Mesendoderm (in vitro differentiated cells): Measurements from ENCODE around the gene TLX1.

Source experiments
- DNase-seq: peaks from one replicate; pipeline ENCODE4 v3.0.0; 2013
- H2AK5ac ChIP-seq: 2 replicates; pipeline ENCODE4 v1.6.1; 2013; ENCODE audit warnings: low read length, inconsistent platforms
- H2BK120ac ChIP-seq: 2 replicates; pipeline ENCODE4 v1.6.1; 2013; ENCODE audit warnings: low read depth, mild to moderate bottlenecking, low read length, moderate library complexity, mixed read lengths
- H2BK15ac ChIP-seq: replicated peaks from 2 replicates; pipeline ENCODE4 v1.6.1; 2013; ENCODE audit warnings: low read depth, mild to moderate bottlenecking, moderate library complexity
- H2BK5ac ChIP-seq: 2 replicates; pipeline ENCODE4 v1.6.1; 2013; ENCODE audit warnings: low read length, inconsistent platforms
- H3K18ac ChIP-seq: 2 replicates; pipeline ENCODE4 v1.6.1; 2013; ENCODE audit warnings: mild to moderate bottlenecking, low read length, mixed read lengths
- H3K23ac ChIP-seq: one replicate; pipeline ENCODE4 v1.6.1; 2013; ENCODE audit warnings: low read length
- H3K27ac ChIP-seq: 2 replicates; pipeline ENCODE4 v1.5.1; 2013; ENCODE audit warnings: low read depth, mild to moderate bottlenecking, inconsistent platforms, low read length, moderate library complexity
- H3K27me3 ChIP-seq: 2 replicates; pipeline ENCODE4 v1.6.1; 2013; ENCODE audit warnings: low read length, control low read depth, mild to moderate bottlenecking, inconsistent platforms; ENCODE audit not compliant: insufficient read depth, poor library complexity
- H3K36me3 ChIP-seq: 2 replicates; pipeline ENCODE4 v1.6.1; 2013; ENCODE audit warnings: low read length, inconsistent platforms; ENCODE audit not compliant: control insufficient read depth, insufficient read depth
- H3K4ac ChIP-seq: one replicate; pipeline ENCODE4 v1.6.1; 2013; ENCODE audit warnings: low read depth, mild to moderate bottlenecking, low read length, moderate library complexity
- H3K4me1 ChIP-seq: 2 replicates; pipeline ENCODE4 v1.6.1; 2013; ENCODE audit warnings: low read depth, low read length, inconsistent platforms; ENCODE audit not compliant: control insufficient read depth
- H3K4me2 ChIP-seq: 2 replicates; pipeline ENCODE4 v1.6.1; 2013; ENCODE audit warnings: low read length
- H3K4me3 ChIP-seq: 2 replicates; pipeline ENCODE4 v1.5.1; 2013; ENCODE audit warnings: mild to moderate bottlenecking, low read length
- H3K56ac ChIP-seq: one replicate; pipeline ENCODE4 v1.6.1; 2013; ENCODE audit warnings: low read length
- H3K79me1 ChIP-seq: 2 replicates; pipeline ENCODE4 v1.6.1; 2013; ENCODE audit warnings: low read length, inconsistent platforms
- H3K79me2 ChIP-seq: 2 replicates; pipeline ENCODE4 v1.6.1; 2013; ENCODE audit warnings: mild to moderate bottlenecking, low read length; ENCODE audit not compliant: control insufficient read depth, insufficient read depth
- H3K9ac ChIP-seq: 2 replicates; pipeline ENCODE4 v1.6.1; 2013; ENCODE audit warnings: low read length, inconsistent platforms
- H4K5ac ChIP-seq: one replicate; pipeline ENCODE4 v1.6.1; 2013; ENCODE audit warnings: low read length
- H4K8ac ChIP-seq: one replicate; pipeline ENCODE4 v1.6.1; 2013; ENCODE audit warnings: low read depth, mild to moderate bottlenecking, control low read depth, low read length, moderate library complexity
- WGBS: extraction: QIAGEN DNeasy Blood & Tissue Kit; methylation state at CpG from one replicate; pipeline ENCODE4 v1.1.7; 2013; ENCODE audit warnings: low lambda C conversion rate, missing lambda C conversion rate; ENCODE audit not compliant: insufficient coverage; ENCODE audit errors: extremely low coverage; 5-methylcytosine and 5-hydroxymethylcytosine counted together

The TLX1 gene

DNA sequence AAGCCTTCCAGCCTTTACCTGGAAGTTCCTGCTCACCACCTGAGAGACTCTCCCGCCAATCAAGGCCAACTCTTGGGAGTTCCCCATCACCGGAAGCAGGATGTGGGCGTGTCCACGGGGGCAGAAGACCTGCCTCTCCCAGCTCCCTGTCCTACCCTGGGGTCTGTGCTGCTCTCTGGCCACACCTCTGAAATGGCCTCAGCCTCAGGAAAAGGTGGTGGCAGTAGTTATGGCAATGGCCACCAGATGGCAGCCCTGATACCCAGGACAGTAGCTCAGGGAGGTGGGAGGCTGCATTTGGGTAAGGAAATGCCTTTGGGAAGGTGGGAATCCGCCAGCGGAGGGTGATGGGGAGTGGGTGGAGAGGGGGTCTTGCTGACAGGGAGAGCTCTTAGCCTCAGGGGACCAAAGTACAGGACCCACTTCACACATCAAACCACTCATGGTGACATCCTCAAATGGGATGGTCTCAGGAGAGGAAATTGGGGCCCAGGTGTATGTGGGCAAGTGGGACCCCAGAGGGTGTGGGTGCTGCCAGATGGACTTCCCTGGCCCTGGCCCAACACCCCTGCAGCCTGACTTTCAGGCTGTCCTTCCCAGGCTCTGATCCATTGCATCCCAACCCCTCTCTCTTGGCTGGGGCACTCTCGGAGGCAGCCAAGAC lies 35.4 kb upstream of the TLX1 start:
- H2AK5ac ChIP-seq = no peak overlapping the region

GRCh38 chr10:101096378-101096777 lies 34.7 kb upstream of the TLX1 start:
- H3K56ac ChIP-seq = no peak overlapping the region
- no peaks in the 10 kb centered on the region for H3K79me1 ChIP-seq
- no peaks in the 10 kb centered on the region for H3K4me1 ChIP-seq
- H2BK15ac ChIP-seq = no peak overlapping the region
- H4K5ac ChIP-seq = no peak overlapping the region
- no peaks in the 10 kb centered on the region for H3K79me2 ChIP-seq
- H4K8ac ChIP-seq = no peak overlapping the region
- no peak overlapping the region for H2AK5ac ChIP-seq
- H3K27ac ChIP-seq = no peak overlapping the region
- no peak overlapping the region for H3K9ac ChIP-seq
- H3K18ac ChIP-seq = no peak overlapping the region
- no peaks in the 10 kb centered on the region for H3K27me3 ChIP-seq
- H3K4me2 ChIP-seq = no peak overlapping the region
- no peak overlapping the region for H3K23ac ChIP-seq
- no peaks in the 10 kb centered on the region for H3K36me3 ChIP-seq
- H2BK120ac ChIP-seq = no peak overlapping the region
- H3K4ac ChIP-seq = no peak overlapping the region
- no peak overlapping the region for H2BK5ac ChIP-seq
- H3K4me3 ChIP-seq = no peak overlapping the region
- no CpG with 5 or more reads among the region's 4 CpGs for WGBS
- no peak for DNase-seq

More for the DNA sequence above, 35.4 kb upstream of the TLX1 start:
- Histone ChIP-seq H2BK5ac (no peak overlapping the region), H3K56ac (no peak overlapping the region), H3K79me1 (no peaks in the 10 kb centered on the region), H3K79me2 (no peaks in the 10 kb centered on the region), H3K27ac (no peak overlapping the region), H3K4me1 (no peaks in the 10 kb centered on the region), H2BK15ac (no peak overlapping the region), H3K4me2 (no peak overlapping the region), H3K36me3 (no peaks in the 10 kb centered on the region), H3K18ac (no peak overlapping the region), H4K5ac (no peak overlapping the region), H3K23ac (no peak overlapping the region), H4K8ac (no peak overlapping the region), H3K4ac (no peak overlapping the region), H3K9ac (no peak overlapping the region), H3K4me3 (no peak overlapping the region), H3K27me3 (no peaks in the 10 kb centered on the region), H2BK120ac (no peak overlapping the region)
- WGBS = no CpG with 5 or more reads among the region's 7 CpGs
- DNase-seq = peak; percentile 99

GRCh38 chr10:101097881-101098280 lies 33.2 kb upstream of the TLX1 start:
- no peaks in the 10 kb centered on the region for H3K79me2 ChIP-seq
- no CpG with 5 or more reads among the region's 4 CpGs for WGBS
- no peak overlapping the region for H3K27ac ChIP-seq

DNA sequence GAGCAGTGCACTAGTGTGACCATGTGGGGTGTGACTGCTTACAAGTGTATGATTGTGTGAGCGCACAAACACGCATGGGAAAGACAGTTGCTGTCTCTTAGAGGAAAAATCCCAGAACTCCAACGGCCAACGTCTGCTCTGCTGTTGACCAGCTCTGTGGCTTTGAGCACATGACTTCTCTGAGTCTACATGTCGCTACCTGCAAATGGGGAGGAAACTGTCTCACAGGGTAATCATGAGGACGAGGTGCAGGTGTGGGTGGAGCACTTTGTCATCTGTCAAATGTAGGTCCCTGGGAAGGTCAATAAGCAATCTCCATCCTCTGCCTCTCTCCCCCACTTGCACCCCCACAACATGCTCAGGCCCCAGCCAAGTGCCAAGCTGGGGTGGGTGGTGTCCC lies 31.2 kb upstream of the TLX1 start:
- Histone ChIP-seq H3K36me3 (no peaks in the 10 kb centered on the region), H3K23ac (no peak overlapping the region), H2BK120ac (no peak overlapping the region), H2BK15ac (no peak overlapping the region), H3K4me3 (no peak overlapping the region), H3K4me2 (no peak overlapping the region), H3K27ac (no peak overlapping the region), H4K8ac (no peak overlapping the region), H2BK5ac (no peak overlapping the region), H3K18ac (no peak overlapping the region), H3K56ac (no peak overlapping the region), H3K4ac (no peak overlapping the region), H2AK5ac (no peak overlapping the region), H3K79me2 (no peaks in the 10 kb centered on the region), H4K5ac (no peak overlapping the region), H3K27me3 (no peaks in the 10 kb centered on the region), H3K4me1 (no peaks in the 10 kb centered on the region), H3K9ac (no peak overlapping the region), H3K79me1 (no peaks in the 10 kb centered on the region)
- WGBS = no CpG with 5 or more reads among the region's 6 CpGs
- no peak for DNase-seq

More at GRCh38 chr10:101097881-101098280, 33.2 kb upstream of the TLX1 start:
- Histone ChIP-seq H3K4me1 (no peaks in the 10 kb centered on the region), H3K18ac (no peak overlapping the region), H3K56ac (no peak overlapping the region), H4K8ac (no peak overlapping the region), H3K4ac (no peak overlapping the region), H4K5ac (no peak overlapping the region), H2BK120ac (no peak overlapping the region), H3K4me3 (no peak overlapping the region), H3K4me2 (no peak overlapping the region), H2AK5ac (no peak overlapping the region), H2BK15ac (no peak overlapping the region), H3K27me3 (no peaks in the 10 kb centered on the region), H3K23ac (no peak overlapping the region), H3K36me3 (no peaks in the 10 kb centered on the region), H3K9ac (no peak overlapping the region), H2BK5ac (no peak overlapping the region), H3K79me1 (no peaks in the 10 kb centered on the region)
- peak; percentile 71 for DNase-seq

GRCh38 chr10:101101372-101101881 lies 29.7 kb upstream of the TLX1 start:
- no peak overlapping the region for H3K56ac ChIP-seq
- no peak overlapping the region for H3K4me2 ChIP-seq
- no peak overlapping the region for H3K9ac ChIP-seq
- H2AK5ac ChIP-seq = no peak overlapping the region
- H3K18ac ChIP-seq = no peak overlapping the region
- H2BK15ac ChIP-seq = no peak overlapping the region
- H3K4me1 ChIP-seq = no peaks in the 10 kb centered on the region
- H4K8ac ChIP-seq = no peak overlapping the region
- no peak overlapping the region for H3K23ac ChIP-seq
- H3K27me3 ChIP-seq = no peaks in the 10 kb centered on the region
- no peak overlapping the region for H3K4me3 ChIP-seq
- no peak overlapping the region for H4K5ac ChIP-seq
- no peaks in the 10 kb centered on the region for H3K36me3 ChIP-seq
- no peak for DNase-seq
- H2BK5ac ChIP-seq = no peak overlapping the region
- WGBS = no CpG with 5 or more reads among the region's 4 CpGs
- H2BK120ac ChIP-seq = no peak overlapping the region
- H3K27ac ChIP-seq = no peak overlapping the region
- no peaks in the 10 kb centered on the region for H3K79me2 ChIP-seq
- no peak overlapping the region for H3K4ac ChIP-seq
- H3K79me1 ChIP-seq = no peaks in the 10 kb centered on the region

- no peak overlapping the region for H4K8ac ChIP-seq
- no peaks in the 10 kb centered on the region for H3K79me1 ChIP-seq
- WGBS = no CpG with 5 or more reads among the region's 2 CpGs
- H3K56ac ChIP-seq = no peak overlapping the region
- H3K18ac ChIP-seq = no peak overlapping the region
- H2BK15ac ChIP-seq = no peak overlapping the region
- H3K79me2 ChIP-seq = no peaks in the 10 kb centered on the region
- no peak overlapping the region for H3K4me2 ChIP-seq
- no peaks in the 10 kb centered on the region for H3K4me1 ChIP-seq
- no peak overlapping the region for H2BK5ac ChIP-seq
- H2AK5ac ChIP-seq = no peak overlapping the region
- DNase-seq = no peak
- H2BK120ac ChIP-seq = no peak overlapping the region
- H3K27me3 ChIP-seq = no peaks in the 10 kb centered on the region
- no peak overlapping the region for H3K27ac ChIP-seq
- H3K9ac ChIP-seq = no peak overlapping the region
- no peak overlapping the region for H3K4ac ChIP-seq
- no peak overlapping the region for H3K4me3 ChIP-seq
- no peak overlapping the region for H3K23ac ChIP-seq
- no peaks in the 10 kb centered on the region for H3K36me3 ChIP-seq
- no peak overlapping the region for H4K5ac ChIP-seq
Observed at GRCh38 chr10:101103430-101103829, 27.7 kb upstream of the TLX1 start.
